ENCODE measurements around the gene HDAC4. TPM values are rescaled to one million over a fixed set of nuclear protein-coding genes. Genes with fewer than 3 reads are reported as not detected.

Gene HDAC4
- total and polyA plus RNA-seq, 9 of the 15 experiments (the other 6 are each of a cell fraction or from before 2014, with no cell fraction given): 0.11 to 20.2 (median 4.0) TPM

DNA sequence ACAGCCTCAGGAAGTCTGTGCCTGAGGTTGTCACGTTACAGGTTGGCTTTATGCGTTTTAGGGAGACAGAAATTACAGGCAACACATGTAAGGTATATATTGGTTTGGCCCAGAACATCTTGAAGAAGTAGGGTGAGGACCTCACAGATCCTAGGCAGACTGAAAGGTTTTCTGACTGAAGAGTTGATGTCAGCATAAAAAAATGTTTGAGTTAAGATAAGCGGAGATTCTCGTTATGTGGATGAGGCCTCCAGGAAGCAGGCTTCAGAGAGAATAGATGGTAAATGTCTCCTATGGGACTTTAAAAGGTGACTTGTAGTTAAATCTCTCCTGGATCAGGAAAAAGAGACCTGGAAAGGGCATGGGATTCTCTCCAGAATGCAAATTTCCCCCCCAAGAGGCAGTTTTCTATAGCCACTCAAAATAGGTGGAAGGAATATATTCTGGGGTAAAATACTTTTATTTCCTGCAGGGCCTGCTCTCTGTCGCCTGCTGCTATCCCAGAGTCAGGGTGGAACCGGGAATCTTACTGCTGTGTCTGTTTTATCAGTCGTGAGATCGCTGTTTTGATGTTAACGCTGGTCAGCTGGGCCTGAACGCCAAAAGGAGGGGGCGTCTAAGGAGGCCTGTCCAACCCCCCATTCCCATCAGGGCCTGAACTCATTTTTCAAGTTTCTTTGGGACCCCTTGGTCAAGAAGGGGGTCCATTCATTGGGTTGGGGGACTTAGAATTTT lies 171.1 kb downstream of the HDAC4 start:
- CTCF ChIA-PET (ENCODE audit: low intra/inter-chr PET ratio): no interaction called here
- H4K20me1 ChIP-seq (replicated peaks; ENCODE audit: control insufficient read depth, insufficient read depth, low read length): peaks cover 9% of the 10 kb centered on the region; the same call in 1 of the 2 replicates
- no peak for TF ChIP-seq YBX1 (IDR thresholded peaks at IDR 0.05)
- TF ChIP-seq IRF2 (CRISPR knock-in tag; IDR thresholded peaks at IDR 0.05): no peak
- no peak for TF ChIP-seq SLC30A9 (CRISPR knock-in tag; IDR thresholded peaks at IDR 0.05)
- peak; percentile 27; the same call in 1 of the 2 replicates for TF ChIP-seq ZNF316 (IDR thresholded peaks at IDR 0.05)
- TF ChIP-seq POLR2A (conservative IDR thresholded peaks at IDR 0.05): no peak
- TF ChIP-seq ZNF77 (CRISPR knock-in tag; IDR thresholded peaks at IDR 0.05): no peak
- no peak for DNase-seq (ENCODE audit: extremely low read depth in 1 of 4, low spot score in 3 of 4)
- in situ Hi-C loops (cut with MboI) (no loop called here), intact Hi-C loops (cut with micrococcal nuclease) (no loop called here)
- H3K4me1 ChIP-seq (replicated peaks in 1 of 2; ENCODE audit: control insufficient read depth in 2 of 2, insufficient read depth in 2 of 2, low read length in 2 of 2): peaks cover 0 to 20% of the 10 kb centered on the region in 2 experiments; a peak in 2 of 5 replicates
- H3K9me1 ChIP-seq (ENCODE audit: control insufficient read depth, insufficient read depth, low read length): no peaks in the 10 kb centered on the region
- H3K36me3 ChIP-seq (ENCODE audit: control insufficient read depth, insufficient read depth, low read length): no peaks in the 10 kb centered on the region
- H3K79me2 ChIP-seq (ENCODE audit: control insufficient read depth, insufficient read depth, low read length): no peaks in the 10 kb centered on the region; the same call in 1 of the 3 replicates
- no peak overlapping the region for H3K27ac ChIP-seq (ENCODE audit: extremely low read depth, low read depth, low read length)
- 44% methylated on average over 9 of the region's 11 CpGs for WGBS (ENCODE audit: insufficient coverage, low coverage, missing lambda C conversion rate)
- H3K27me3 ChIP-seq (ENCODE audit: control insufficient read depth in 2 of 2, insufficient read depth in 2 of 2, low read length in 2 of 2): no peaks in the 10 kb centered on the region
- ATAC-seq: no peak
- no peak overlapping the region for H2AFZ ChIP-seq (ENCODE audit: low read depth, low read length)
- POLR2A ChIA-PET: no interaction called here
- H3K4me3 ChIP-seq: no peak overlapping the region
- BruUV-seq (replicated peaks): no TSS peak
- H3K4me2 ChIP-seq (ENCODE audit: insufficient read depth, low read length): no peak overlapping the region
- no peak for FAIRE-seq
- no peaks in the 10 kb centered on the region for H3K9me3 ChIP-seq (replicated peaks; ENCODE audit: control insufficient read depth, insufficient read depth, low read depth, low read length)
- no peak overlapping the region for H3K9ac ChIP-seq (ENCODE audit: insufficient read depth in 1 of 2, low read depth in 2 of 2, low read length in 2 of 2)
